HG02642 (cell line): ENCODE data around the gene ZNF879.
A peak's percentile ranks its signal among the peaks of the same experiment; 100 is the strongest.

Experiments
- ATAC-seq: cut with Tn5 transposase; IDR thresholded peaks from one replicate; pipeline ENCODE4 v1.9.1; 2021; ENCODE audit warnings: mild to moderate bottlenecking; ENCODE audit not compliant: unreplicated experiment, poor library complexity

ZNF879 gene

GRCh38 chr5:178998441-178998840 is 25.2 kb upstream of the ZNF879 start:
- no peak for ATAC-seq

DNA sequence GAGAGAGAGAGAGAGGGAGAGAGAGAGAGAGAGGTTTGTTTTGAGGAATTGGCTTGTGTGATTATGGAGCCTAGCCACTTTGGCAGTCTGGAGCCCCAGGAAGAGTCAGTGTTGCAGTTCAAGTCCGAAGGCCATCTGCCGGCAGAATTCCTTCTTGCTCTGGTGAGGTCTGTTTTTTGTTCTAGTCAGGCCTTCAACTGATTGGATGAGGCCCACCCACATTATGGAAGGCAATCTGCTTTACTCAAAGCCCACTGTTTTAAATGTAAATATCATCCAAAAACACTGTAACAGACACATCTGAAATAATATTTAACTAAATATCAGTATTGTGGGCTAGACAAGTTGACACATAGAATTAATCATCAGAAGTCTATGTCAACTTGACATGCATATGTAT is 17.0 kb upstream of the ZNF879 start:
- no peak for ATAC-seq

DNA sequence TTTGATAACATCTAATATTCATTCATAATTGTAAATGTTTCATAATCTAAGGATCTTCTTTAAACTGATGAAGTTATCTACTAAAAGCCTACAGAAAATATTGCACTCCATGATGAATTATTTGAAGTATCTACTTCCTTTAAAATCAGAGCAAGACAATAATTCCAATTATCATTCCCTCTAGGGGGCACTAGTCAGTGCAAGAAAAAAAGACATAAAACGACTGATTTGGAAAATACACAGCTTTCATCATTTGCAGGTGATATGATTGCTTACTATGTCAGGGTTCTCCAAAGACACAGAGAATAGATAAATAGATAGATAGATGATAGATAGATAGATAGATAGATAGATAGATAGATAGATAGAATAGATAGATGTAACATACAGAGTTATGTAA is 14.9 kb upstream of the ZNF879 start:
- ATAC-seq: no peak

DNA sequence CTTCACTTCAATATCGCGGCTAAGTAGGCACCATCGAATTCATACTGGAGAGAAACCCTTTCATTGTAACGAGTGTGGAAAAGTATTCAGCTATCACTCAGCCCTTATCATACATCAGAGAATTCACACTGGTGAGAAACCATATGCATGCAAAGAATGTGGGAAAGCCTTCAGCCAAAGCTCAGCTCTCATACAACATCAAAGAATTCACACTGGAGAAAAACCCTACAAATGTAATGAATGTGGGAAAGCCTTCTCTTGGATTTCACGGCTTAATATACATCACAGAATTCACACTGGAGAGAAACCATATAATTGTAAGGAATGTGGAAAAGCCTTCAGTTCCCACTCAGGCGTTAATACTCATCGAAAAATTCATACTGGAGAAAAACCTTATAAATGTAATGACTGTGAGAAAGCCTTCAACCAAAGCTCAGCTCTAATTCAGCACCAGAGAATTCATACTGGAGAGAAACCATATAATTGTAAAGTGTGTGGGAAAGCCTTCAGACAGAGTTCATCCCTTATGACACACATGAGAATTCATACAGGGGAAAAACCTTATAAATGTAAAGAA is 9.5 kb downstream of the ZNF879 start:
- ATAC-seq: no peak

DNA sequence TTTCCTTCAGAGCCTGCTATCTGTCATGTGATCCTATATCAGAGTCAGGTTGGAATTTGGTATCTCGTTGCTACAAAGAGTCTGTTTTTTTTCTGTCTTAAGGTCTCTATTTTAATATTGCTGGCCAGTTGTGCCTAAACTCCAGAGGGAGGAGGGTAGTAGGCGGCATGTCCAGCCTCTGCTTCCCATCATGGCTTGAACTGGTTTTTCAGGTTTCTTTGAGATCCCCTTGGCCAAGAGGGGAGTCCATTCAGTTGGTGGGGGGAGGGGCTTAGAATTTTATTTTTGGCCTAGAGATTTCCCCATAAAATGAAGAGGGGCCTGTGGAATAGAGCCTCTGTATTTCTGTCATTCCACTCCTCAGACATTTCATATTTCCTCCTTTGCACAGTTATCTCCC is 21.2 kb downstream of the ZNF879 start:
- no peak for ATAC-seq

- ATAC-seq: no peak
Measured at GRCh38 chr5:179051784-179052183, 28.2 kb downstream of the ZNF879 start.

DNA sequence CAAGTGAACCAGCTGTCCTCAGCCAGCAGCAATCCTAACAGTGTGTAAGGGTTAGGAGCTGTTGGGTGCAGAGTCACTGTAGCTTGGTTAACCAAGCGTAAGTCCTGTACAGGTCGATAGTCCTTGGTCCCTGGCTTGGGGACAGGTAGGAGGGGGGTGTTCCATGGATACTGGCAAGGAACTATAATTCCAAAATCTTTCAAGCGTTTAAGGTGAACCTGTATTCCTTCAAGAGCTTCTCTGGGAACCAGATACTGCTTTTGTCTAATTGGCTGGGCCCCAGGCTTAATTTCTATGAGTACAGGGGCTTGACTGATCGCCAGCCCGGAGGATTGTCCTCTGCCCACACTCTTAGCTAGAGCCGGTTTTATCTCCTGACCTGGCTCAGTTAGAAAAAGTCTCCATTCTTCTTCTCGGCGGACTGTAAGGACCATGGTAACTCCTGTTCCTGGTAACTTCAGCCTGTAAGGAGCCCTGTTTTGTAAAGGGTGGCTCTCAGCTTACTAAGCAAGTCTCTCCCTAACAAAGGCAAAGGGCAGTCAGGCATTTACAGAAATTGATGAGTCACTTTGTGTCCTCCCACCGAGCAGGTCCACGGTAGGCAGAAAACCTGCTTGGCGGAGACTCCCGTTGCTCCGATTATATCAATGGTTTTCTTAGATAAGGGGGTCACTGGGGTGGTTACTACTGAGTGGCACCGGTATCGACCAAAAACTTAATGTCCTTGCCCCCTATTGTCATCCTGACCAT is 30.6 kb downstream of the ZNF879 start:
- no peak for ATAC-seq

GRCh38 chr5:179054876-179055275 is 31.3 kb downstream of the ZNF879 start:
- ATAC-seq: no peak

GRCh38 chr5:179055436-179055835 is 31.8 kb downstream of the ZNF879 start:
- ATAC-seq: no peak

GRCh38 chr5:179055841-179056240 is 32.2 kb downstream of the ZNF879 start:
- no peak for ATAC-seq

GRCh38 chr5:179060116-179061008 is 36.8 kb downstream of the ZNF879 start, which contains the start of gene ZNF354C:
ZNF354C (plus strand) TSS chr5:179060373; CDS start chr5:179062069, 1,696 bp downstream.
- ATAC-seq: peak; percentile 85

- no peak for ATAC-seq
Measured at GRCh38 chr5:179061025-179061424, 37.4 kb downstream of the ZNF879 start.

GRCh38 chr5:179065703-179066102 is 42.1 kb downstream of the ZNF879 start:
- ATAC-seq: no peak

GRCh38 chr5:179079165-179079987 is 55.8 kb downstream of the ZNF879 start:
- no peak for ATAC-seq

DNA sequence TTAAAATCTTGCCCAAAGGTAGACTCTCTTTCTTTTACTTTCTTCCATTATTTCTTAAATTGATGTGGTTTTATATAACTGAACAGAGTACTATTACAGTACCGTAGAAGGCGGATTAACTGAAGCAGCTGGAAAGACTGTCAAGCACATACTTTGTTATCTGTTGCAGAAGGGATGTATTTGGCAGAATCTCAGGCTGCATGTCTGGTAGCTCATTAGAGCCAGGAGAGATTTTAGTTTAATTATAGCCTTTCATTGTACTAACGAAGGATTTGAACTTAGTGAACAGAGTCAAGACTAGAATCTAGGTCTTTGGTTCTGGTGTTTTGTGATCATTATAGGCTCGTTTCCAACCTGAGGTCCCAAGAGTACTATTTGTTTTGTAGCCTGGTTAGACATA is 57.1 kb downstream of the ZNF879 start:
- no peak for ATAC-seq
